Upper lobe of right lung (tissue), 1 donor: ENCODE data around the gene TFF2. TPM values are rescaled to one million over a fixed set of nuclear protein-coding genes. Genes with fewer than 3 reads are reported as not detected.

Source experiments
- ATAC-seq: fragments of 200-7000 bp; cut with Tn5 transposase; one replicate; pipeline ENCODE4 v1.9.1; 2020; ENCODE audit warnings: mild to moderate bottlenecking, moderate library complexity
- DNase-seq: peaks from one replicate; pipeline ENCODE4 v3.0.0-alpha.2; 2020
- H3K27ac ChIP-seq: fragments of 200-600 bp; one replicate; pipeline ENCODE4 v1.8.0; 2022
- H3K27me3 ChIP-seq: fragments of 200-600 bp; one replicate; pipeline ENCODE4 v1.8.0; 2022; ENCODE audit warnings: mild to moderate bottlenecking
- H3K36me3 ChIP-seq: fragments of 200-600 bp; one replicate; pipeline ENCODE4 v1.8.0; 2022
- H3K4me1 ChIP-seq: fragments of 200-600 bp; one replicate; pipeline ENCODE4 v1.8.0; 2022
- H3K4me3 ChIP-seq: fragments of 200-600 bp; one replicate; pipeline ENCODE4 v1.8.0; 2022; ENCODE audit warnings: mild to moderate bottlenecking
- H3K9me3 ChIP-seq: fragments of 200-600 bp; one replicate; pipeline ENCODE4 v1.8.0; 2022
- CTCF ChIP-seq: fragments of 200-600 bp; IDR thresholded peaks from one replicate; pipeline ENCODE4 v1.8.0; 2022; ENCODE audit warnings: antibody characterized with exemption
- intact Hi-C: fragments of 100-400 bp; cut with DNase I; formaldehyde crosslinking; loops from one replicate; pipeline ENCODE4 v1.11.0; 2022
- total RNA-seq: library from RNA; stranded (reverse); fragmentation: NEBNext Ultra II Directional; extraction: Animal tissue kit (Norgen Biotek cat#: 25700); gene quantifications from one replicate; pipeline ENCODE4 v1.2.1, GENCODE V29; 2021
- donor health status: DM: no; HTN: yes; CAD: no; lungs with severe emphysema.

Gene TFF2
- total RNA-seq, 1 donor from 2014 or later = not detected

- Histone ChIP-seq H3K9me3 (no peaks in the 10 kb centered on the region), H3K4me1 (peaks cover 11% of the 10 kb centered on the region), H3K36me3 (no peaks in the 10 kb centered on the region), H3K27me3 (no peaks in the 10 kb centered on the region), H3K27ac (no peak overlapping the region), H3K4me3 (no peak overlapping the region)
- TF ChIP-seq CTCF = peak; percentile 71
- intact Hi-C loops = no loop called here
- DNase-seq (peak; percentile 85), ATAC-seq (peak; percentile 98)
These were observed 12.7 kb downstream of the TFF2 start for GRCh38 chr21:42337830-42338728.

- no peak for DNase-seq
- no peak overlapping the region for H3K4me3 ChIP-seq
- intact Hi-C loops = no loop called here
- H3K9me3 ChIP-seq = no peaks in the 10 kb centered on the region
- peaks cover 11% of the 10 kb centered on the region for H3K4me1 ChIP-seq
- no peaks in the 10 kb centered on the region for H3K27me3 ChIP-seq
- no peak for TF ChIP-seq CTCF
- ATAC-seq = no peak
- no peak overlapping the region for H3K27ac ChIP-seq
- no peaks in the 10 kb centered on the region for H3K36me3 ChIP-seq
These were observed 13.5 kb downstream of the TFF2 start for GRCh38 chr21:42337276-42337675.

- no peak for TF ChIP-seq CTCF
- H3K36me3 ChIP-seq = no peaks in the 10 kb centered on the region
- DNase-seq = no peak
- ATAC-seq = no peak
- no peak overlapping the region for H3K27ac ChIP-seq
- intact Hi-C loops = no loop called here
- H3K27me3 ChIP-seq = no peaks in the 10 kb centered on the region
- no peaks in the 10 kb centered on the region for H3K9me3 ChIP-seq
- peaks cover 11% of the 10 kb centered on the region for H3K4me1 ChIP-seq
- H3K4me3 ChIP-seq = no peak overlapping the region
These were observed 14.7 kb downstream of the TFF2 start for GRCh38 chr21:42336054-42336453.

GRCh38 chr21:42332557-42333317 is 18.1 kb downstream of the TFF2 start:
- H3K9me3 ChIP-seq = no peaks in the 10 kb centered on the region
- no peak overlapping the region for H3K4me3 ChIP-seq
- H3K4me1 ChIP-seq = peaks cover 2% of the 10 kb centered on the region
- H3K27ac ChIP-seq = no peak overlapping the region
- H3K36me3 ChIP-seq = no peaks in the 10 kb centered on the region
- intact Hi-C loops = no loop called here
- no peaks in the 10 kb centered on the region for H3K27me3 ChIP-seq
- no peak for ATAC-seq
- DNase-seq = no peak
- no peak for TF ChIP-seq CTCF

- ATAC-seq = no peak
- Histone ChIP-seq H3K4me1 (no peaks in the 10 kb centered on the region), H3K27ac (no peak overlapping the region), H3K27me3 (no peaks in the 10 kb centered on the region), H3K4me3 (no peak overlapping the region), H3K9me3 (no peaks in the 10 kb centered on the region), H3K36me3 (no peaks in the 10 kb centered on the region)
- intact Hi-C loops = no loop called here
- TF ChIP-seq CTCF = no peak
- no peak for DNase-seq
These were observed 19.1 kb downstream of the TFF2 start for GRCh38 chr21:42331660-42332059.
